Fibroblast of lung (primary cell): ENCODE measurements around the gene FRAT1.

Experiments
- EZH2 ChIP-seq: IDR thresholded peaks from 2 replicates; pipeline ENCODE4 v1.5.1; 2012; ENCODE audit warnings: low read length, control low read depth, mild to moderate bottlenecking; ENCODE audit errors: missing control alignments
- TF ChIP-seq, protein P1 (sequence below), 2 donors: IDR thresholded peaks in 1 of 2; conservative IDR thresholded peaks in 1 of 2; 1 replicate in 1 of 2; 2 replicates in 1 of 2; pipeline ENCODE4 v1.5.1; 2011 to 2012; ENCODE audit warnings: low read length in 2 of 2, control low read depth in 1 of 2, inconsistent platforms in 1 of 2, low read depth in 1 of 2, mild to moderate bottlenecking in 1 of 2

DNA sequence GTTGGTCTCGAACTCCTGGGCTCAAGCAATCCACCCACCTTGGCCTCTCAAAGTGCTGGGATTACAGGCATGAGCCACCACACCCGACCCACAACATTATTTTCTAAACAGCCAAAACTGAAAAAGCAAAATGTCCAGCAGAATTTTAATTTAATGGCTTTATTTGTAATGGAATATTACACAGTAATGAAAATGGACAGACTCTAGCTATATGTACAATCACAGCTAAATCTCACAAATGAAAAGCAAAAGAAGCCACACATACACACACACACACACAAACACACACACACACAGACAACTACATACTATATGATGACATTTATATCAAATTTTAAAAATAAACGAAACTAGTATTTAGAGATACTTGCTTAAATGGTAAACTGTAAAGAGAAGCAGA is 45.4 kb upstream of the FRAT1 start:
- TF ChIP-seq, protein P1, sequence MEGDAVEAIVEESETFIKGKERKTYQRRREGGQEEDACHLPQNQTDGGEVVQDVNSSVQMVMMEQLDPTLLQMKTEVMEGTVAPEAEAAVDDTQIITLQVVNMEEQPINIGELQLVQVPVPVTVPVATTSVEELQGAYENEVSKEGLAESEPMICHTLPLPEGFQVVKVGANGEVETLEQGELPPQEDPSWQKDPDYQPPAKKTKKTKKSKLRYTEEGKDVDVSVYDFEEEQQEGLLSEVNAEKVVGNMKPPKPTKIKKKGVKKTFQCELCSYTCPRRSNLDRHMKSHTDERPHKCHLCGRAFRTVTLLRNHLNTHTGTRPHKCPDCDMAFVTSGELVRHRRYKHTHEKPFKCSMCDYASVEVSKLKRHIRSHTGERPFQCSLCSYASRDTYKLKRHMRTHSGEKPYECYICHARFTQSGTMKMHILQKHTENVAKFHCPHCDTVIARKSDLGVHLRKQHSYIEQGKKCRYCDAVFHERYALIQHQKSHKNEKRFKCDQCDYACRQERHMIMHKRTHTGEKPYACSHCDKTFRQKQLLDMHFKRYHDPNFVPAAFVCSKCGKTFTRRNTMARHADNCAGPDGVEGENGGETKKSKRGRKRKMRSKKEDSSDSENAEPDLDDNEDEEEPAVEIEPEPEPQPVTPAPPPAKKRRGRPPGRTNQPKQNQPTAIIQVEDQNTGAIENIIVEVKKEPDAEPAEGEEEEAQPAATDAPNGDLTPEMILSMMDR (conservative IDR thresholded peaks at IDR 0.05 in 1 of 2, IDR thresholded peaks at IDR 0.05 in 1 of 2; ENCODE audit: low read depth in 1 of 2, low read length in 2 of 2), result no peak
- no peak for TF ChIP-seq EZH2
